Lung (tissue), 12 donors: ENCODE data around the gene ELK4. TPM values are rescaled to one million over a fixed set of nuclear protein-coding genes. Genes with fewer than 3 reads are reported as not detected.

Experiments used
- ATAC-seq: fragments of 200-7000 bp; cut with Tn5 transposase; one replicate; pipeline ENCODE4 v1.9.1; 2020; ENCODE audit warnings: moderate number of reproducible peaks; ENCODE audit not compliant: insufficient read depth, low FRiP score
- DNase-seq, 3 donors: peaks; one replicate each; pipeline ENCODE4 v3.0.0-alpha.2; 2013 to 2017
- H3K27ac ChIP-seq, 2 donors: one replicate each; pipeline ENCODE4 v1.5.1; 2013; ENCODE audit warnings: mild to moderate bottlenecking in 2 of 2, moderate library complexity in 2 of 2, control low read depth in 1 of 2, inconsistent platforms in 1 of 2, low read depth in 1 of 2, low read length in 1 of 2
- H3K27me3 ChIP-seq, 3 donors: one replicate each; pipeline ENCODE4 v1.5.1; 2013; ENCODE audit warnings: low read length in 2 of 3; ENCODE audit not compliant: control insufficient read depth in 3 of 3, insufficient read depth in 3 of 3
- H3K36me3 ChIP-seq, 4 donors: one replicate each; pipeline ENCODE4 v1.5.1; 2013; ENCODE audit warnings: low read length in 4 of 4, mild to moderate bottlenecking in 1 of 4, moderate library complexity in 1 of 4; ENCODE audit not compliant: control insufficient read depth in 4 of 4, insufficient read depth in 4 of 4
- H3K4me1 ChIP-seq, 5 donors: one replicate each; pipeline ENCODE4 v1.5.1; 2013; ENCODE audit warnings: low read length in 5 of 5, mild to moderate bottlenecking in 2 of 5, moderate library complexity in 1 of 5; ENCODE audit not compliant: control insufficient read depth in 5 of 5, insufficient read depth in 5 of 5
- H3K4me3 ChIP-seq: one replicate; pipeline ENCODE4 v1.5.1; 2013; ENCODE audit warnings: mild to moderate bottlenecking, control low read depth, moderate library complexity
- H3K9ac ChIP-seq, 2 donors: one replicate each; pipeline ENCODE4 v1.5.1; 2013; ENCODE audit warnings: low read length in 2 of 2, control low read depth in 1 of 2; ENCODE audit not compliant: insufficient read depth in 1 of 2
- H3K9me3 ChIP-seq, 4 donors: one replicate each; pipeline ENCODE4 v1.5.1; 2013; ENCODE audit warnings: low read length in 3 of 4, mild to moderate bottlenecking in 1 of 4, moderate library complexity in 1 of 4; ENCODE audit not compliant: control insufficient read depth in 4 of 4, insufficient read depth in 3 of 4
- WGBS, 2 donors: extraction: QIAGEN DNeasy Blood & Tissue Kit; methylation state at CpG; one replicate each; pipeline ENCODE4 v1.1.7; 2013; 5-methylcytosine and 5-hydroxymethylcytosine counted together
- polyA plus RNA-seq, 2 donors: library from polyadenylated mRNA; stranded (reverse); fragments of 200-250 nt; gene quantifications; one replicate each; pipeline ENCODE4 v1.2.1, GENCODE V29; 2013
- total RNA-seq, 2 donors: library from RNA; depleted of rRNA in 1 of 2; stranded (reverse); fragments of >200 nt in 1 of 2; gene quantifications; one replicate each; pipeline ENCODE4 v1.2.1, GENCODE V29; 2014 to 2021
- TF ChIP-seq, protein P1 (sequence below): IDR thresholded peaks from 2 replicates; pipeline ENCODE4 v1.5.1; 2012; ENCODE audit warnings: mild to moderate bottlenecking; ENCODE audit errors: control extremely low read depth, extremely low read depth
- donor health status: control.
- donor health status: control.
- donor health status: Bipolar disorder and iron deficiency.
- donor health status: healthy.
- donor health status: DM: yes; HTN: yes; CAD: no.

The ELK4 gene
- total and polyA plus RNA-seq, 4 donors = 5.0 to 46.7 (median 17.8) TPM

DNA sequence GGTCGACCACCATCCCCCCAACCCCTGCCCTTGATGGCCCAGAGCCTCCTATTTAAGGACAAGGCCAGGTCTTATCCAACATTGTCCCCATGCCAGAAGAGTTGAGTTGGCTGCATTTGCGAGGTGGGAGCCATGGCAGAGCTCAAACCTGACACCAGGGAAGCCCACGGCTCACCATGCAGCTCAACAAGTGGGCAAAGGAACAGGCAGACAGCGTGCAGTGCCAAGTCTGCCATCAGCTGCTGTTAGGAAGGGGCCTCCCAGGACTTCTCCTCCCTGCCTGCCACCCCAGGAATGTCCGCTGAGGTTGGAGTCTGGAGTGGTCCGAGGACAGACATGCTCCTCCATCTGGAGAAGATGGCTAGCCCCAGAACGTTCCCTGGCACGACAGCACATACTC, 28.6 kb upstream of the ELK4 start:
- no peak overlapping the region for H3K4me3 ChIP-seq
- peaks cover 0 to 14% (median 0%) of the 10 kb centered on the region in 5 donors for H3K4me1 ChIP-seq
- peaks cover 0 to 12% (median 1%) of the 10 kb centered on the region in 4 donors for H3K36me3 ChIP-seq
- no peak overlapping the region for H3K9ac ChIP-seq
- no peak overlapping the region for H3K27ac ChIP-seq
- H3K27me3 ChIP-seq = no peaks in the 10 kb centered on the region
- no peaks in the 10 kb centered on the region for H3K9me3 ChIP-seq
- ATAC-seq (no peak), DNase-seq (no peak)
- TF ChIP-seq, protein P1, sequence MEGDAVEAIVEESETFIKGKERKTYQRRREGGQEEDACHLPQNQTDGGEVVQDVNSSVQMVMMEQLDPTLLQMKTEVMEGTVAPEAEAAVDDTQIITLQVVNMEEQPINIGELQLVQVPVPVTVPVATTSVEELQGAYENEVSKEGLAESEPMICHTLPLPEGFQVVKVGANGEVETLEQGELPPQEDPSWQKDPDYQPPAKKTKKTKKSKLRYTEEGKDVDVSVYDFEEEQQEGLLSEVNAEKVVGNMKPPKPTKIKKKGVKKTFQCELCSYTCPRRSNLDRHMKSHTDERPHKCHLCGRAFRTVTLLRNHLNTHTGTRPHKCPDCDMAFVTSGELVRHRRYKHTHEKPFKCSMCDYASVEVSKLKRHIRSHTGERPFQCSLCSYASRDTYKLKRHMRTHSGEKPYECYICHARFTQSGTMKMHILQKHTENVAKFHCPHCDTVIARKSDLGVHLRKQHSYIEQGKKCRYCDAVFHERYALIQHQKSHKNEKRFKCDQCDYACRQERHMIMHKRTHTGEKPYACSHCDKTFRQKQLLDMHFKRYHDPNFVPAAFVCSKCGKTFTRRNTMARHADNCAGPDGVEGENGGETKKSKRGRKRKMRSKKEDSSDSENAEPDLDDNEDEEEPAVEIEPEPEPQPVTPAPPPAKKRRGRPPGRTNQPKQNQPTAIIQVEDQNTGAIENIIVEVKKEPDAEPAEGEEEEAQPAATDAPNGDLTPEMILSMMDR = no peak
- 79 to 85% methylated on average over 8 of the region's 8 CpGs for WGBS, 2 donors

DNA sequence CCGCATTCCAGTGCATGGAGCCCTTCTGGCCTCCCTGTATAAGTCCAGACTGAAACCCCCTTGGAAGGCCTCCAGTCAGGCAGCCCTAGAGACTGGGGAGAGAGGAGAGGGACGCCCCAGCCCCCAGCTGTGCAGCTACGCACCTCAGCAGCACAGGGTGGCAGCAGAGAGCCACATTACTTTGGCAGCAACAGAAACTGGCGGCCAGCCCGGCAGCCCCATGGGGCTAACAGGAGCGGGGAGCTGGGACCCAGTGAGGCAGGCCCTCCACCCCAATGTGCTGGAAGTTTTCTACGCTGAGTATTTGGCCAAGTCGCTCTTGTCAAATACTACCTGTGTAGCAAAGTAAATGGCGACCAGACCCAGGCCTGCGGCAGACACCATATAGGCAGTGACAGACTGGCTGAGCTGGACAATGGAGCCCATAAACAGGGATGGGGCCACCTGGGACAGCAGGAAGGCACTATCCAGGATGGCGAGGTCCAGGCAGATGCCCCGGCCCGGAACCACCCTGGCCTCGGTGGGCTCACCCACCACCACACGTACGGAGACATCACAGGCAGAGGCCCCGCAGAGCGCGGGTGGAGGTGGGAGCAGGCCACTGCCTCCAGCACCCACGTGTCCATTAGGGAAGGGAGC, 27.3 kb upstream of the ELK4 start:
- Histone ChIP-seq H3K4me3 (no peak overlapping the region), H3K9me3 (no peaks in the 10 kb centered on the region), H3K9ac (no peak overlapping the region), H3K36me3 (peaks cover 0 to 12% (median 1%) of the 10 kb centered on the region in 4 donors), H3K4me1 (peaks cover 0 to 4% (median 0%) of the 10 kb centered on the region in 5 donors), H3K27me3 (no peaks in the 10 kb centered on the region), H3K27ac (no peak overlapping the region)
- TF ChIP-seq, protein P1 = peak; percentile 82
- DNase-seq (peak; percentile 79 to 81 (median 80)), ATAC-seq (peak; percentile 78)
- 48 to 62% methylated on average over 20 of the region's 20 CpGs for WGBS, 2 donors

DNA sequence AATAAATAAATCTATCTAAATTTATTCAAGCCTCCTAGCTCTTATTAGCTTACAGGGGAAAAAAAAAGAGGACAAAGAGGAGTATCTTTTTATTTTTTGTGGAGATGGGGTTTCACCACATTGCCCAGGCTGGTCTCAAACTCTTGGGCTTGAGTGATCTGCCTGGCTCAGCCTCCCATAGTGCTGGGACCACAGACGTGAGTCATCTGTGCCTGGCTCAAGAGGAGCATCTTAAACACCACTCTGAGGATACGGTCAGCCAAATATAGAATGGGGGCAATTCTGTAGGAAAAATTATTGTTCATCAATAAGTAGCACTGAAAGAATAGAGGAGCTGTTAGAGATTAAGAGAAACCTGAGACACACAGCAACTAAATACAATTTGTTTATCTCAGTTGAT, 24.4 kb upstream of the ELK4 start:
- Histone ChIP-seq H3K9ac (no peak overlapping the region), H3K9me3 (no peaks in the 10 kb centered on the region), H3K4me3 (no peak overlapping the region), H3K4me1 (peaks cover 0 to 4% (median 0%) of the 10 kb centered on the region in 5 donors), H3K27ac (no peak overlapping the region), H3K27me3 (no peaks in the 10 kb centered on the region), H3K36me3 (peaks cover 0 to 5% (median 0%) of the 10 kb centered on the region in 4 donors)
- TF ChIP-seq, protein P1 = no peak
- WGBS, 2 donors = 65 to 82% methylated on average over 2 of the region's 2 CpGs
- no peak for ATAC-seq
- no peak for DNase-seq

DNA sequence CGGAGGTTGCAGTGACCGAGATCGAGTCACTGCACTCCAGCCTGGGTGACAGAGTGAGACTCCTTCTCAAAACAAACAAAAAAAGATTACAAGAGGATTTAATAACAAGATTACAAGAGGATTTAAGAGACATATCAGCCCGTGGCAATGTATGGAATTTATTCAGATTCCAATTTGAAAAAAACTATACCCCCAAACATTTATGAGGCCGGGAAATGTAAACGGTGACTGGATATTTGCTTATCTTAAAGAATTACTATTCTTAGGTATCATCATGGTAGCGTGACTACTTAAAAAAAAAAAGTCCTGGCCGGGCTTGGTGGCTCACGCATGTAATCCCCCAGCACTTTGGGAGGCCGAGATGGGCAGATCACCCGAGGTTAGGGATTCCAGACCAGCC, 21.2 kb upstream of the ELK4 start:
- no peaks in the 10 kb centered on the region for H3K27me3 ChIP-seq
- DNase-seq (no peak), ATAC-seq (no peak)
- no peak overlapping the region for H3K9ac ChIP-seq
- H3K9me3 ChIP-seq = no peaks in the 10 kb centered on the region
- TF ChIP-seq, protein P1 = no peak
- WGBS, 2 donors = 78 to 86% methylated on average over 11 of the region's 11 CpGs
- no peaks in the 10 kb centered on the region for H3K36me3 ChIP-seq
- no peaks in the 10 kb centered on the region for H3K4me1 ChIP-seq
- H3K27ac ChIP-seq = no peak overlapping the region
- no peak overlapping the region for H3K4me3 ChIP-seq
